Measurements from ENCODE around the gene POTEI.
"Not testable (repeated sequence)": the region's sequence is repeated elsewhere in the genome, so short reads cannot be mapped to it uniquely, and the experiment has no call there.

Gene POTEI

DNA sequence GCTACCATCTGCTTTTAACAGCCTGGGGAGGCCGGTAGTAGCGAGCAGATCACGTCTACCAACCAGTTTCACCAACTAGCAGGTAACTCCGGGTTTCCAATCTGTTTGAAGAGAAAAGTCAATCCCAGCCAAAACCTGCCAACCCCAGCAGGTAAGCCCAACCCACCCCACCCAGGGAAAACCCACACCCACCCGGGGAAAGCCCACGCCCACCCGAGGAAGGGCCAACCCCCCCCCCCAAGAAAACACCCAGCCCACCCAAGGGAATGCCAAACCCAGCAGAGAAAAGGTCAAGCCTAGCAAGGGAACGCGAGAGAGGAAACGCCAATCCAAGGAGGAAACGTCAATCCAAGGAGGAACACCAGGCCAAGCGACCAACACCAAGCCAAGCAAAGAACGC, at the start of gene POTEI:
POTEI (minus strand) TSS at position 101 of the 400 bp plus-strand sequence; CDS start at position 8, 93 bp downstream.
- not testable (repeated sequence) for DNase-seq

DNA sequence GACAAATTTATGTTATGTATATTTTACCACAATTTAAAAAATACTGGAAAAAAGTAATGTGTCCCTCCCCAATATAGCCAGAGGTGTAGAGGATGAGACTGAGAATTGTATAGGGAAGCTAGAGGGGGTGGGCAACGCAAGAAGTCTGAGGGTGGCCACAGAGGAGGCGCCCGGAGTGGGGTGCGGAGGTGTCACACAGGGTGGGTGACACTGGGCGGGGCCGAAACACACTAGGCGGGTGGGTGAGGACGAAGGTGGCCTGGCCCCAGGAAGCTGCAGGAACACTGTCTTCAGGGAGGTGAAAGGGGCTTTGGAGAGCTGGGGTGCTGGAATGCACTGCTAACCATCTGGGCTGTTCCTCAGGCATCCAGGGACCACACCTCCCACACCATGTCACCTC, 47.3 kb upstream of the POTEI start:
- DNase-seq = not testable (repeated sequence)

GRCh38 chr2:130554178-130554577, 45.0 kb upstream of the POTEI start:
- not testable (repeated sequence) for DNase-seq

DNA sequence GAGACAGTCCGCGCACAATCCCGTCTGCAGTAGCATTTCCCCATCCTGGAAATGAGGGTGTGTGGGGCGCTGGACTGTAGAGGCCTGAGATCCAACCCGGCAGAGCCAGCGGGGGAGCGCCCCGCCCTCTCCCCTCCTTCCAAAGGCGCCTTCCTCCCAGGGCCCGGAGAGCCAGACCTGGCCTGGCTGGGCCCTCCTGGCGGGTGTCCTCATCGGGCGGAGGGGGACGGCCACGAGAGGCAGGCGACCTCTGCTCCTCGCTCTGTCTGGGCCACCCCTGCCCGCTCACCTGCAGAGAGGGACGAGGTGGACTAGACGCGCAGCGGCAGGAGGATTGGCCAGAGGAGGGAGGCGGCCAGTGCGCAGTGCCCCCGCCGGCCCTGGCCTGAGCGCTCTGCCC, 40.3 kb upstream of the POTEI start:
- not testable (repeated sequence) for DNase-seq

DNA sequence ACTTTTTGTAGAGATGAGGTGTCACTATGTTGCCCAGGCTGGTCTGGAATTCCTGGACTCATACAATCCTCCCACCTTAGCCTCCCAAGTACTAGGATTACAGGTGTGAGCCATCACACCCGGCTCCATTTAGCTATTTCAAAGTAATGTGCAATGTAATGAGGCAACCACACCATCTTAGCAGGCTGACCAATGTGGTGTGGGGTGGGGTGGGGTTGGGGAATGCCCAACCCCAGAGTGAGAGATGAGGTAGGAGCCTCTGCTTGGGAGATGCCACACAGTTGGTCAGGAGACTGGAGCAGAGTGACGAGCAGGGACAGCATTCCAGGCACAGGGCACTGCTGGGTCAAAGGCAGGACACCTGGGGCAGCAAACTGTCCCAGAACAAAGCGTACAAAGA, 39.3 kb upstream of the POTEI start:
- not testable (repeated sequence) for DNase-seq

GRCh38 chr2:130544978-130545377, 35.9 kb upstream of the POTEI start:
- not testable (repeated sequence) for DNase-seq

- DNase-seq = not testable (repeated sequence)
Observed at GRCh38 chr2:130543785-130544528, 34.8 kb upstream of the POTEI start.

DNA sequence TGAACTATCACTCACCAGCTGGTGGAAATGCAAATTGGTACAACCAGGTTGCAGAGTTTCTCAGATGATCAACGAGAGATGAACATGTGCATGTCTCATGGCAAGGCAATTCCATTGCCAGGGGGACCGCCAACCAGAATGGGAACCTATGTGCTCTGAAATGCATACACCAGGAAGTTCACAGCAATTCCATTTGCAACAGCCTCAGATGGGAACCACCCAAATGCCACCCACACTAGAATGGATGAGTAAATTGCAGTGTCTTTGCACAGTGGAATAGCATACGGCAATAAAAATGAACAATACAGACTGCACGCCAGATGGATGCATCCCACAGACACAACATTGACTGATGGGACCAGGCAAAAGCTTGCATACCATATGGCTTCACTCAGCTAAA, 33.7 kb upstream of the POTEI start:
- not testable (repeated sequence) for DNase-seq

DNA sequence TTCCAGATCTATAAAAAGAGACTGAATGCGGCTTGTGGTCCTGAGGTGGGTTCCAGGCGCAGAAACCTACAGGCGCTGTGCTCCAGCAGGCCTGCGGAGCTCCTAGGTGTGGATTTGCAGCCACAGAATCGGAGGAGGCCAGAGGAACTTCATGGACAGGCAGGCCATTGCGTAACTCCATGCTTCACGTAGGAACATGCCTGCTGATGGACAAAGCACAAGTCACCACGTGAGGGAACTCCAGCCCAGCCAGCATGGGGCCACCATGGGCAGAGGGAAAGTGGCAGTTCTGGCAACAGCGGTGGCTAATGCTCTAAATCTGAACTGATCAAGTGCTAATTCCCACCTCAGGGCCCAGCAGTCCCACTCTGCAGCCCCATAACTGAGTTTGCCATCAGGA, 29.1 kb upstream of the POTEI start:
- not testable (repeated sequence) for DNase-seq

DNA sequence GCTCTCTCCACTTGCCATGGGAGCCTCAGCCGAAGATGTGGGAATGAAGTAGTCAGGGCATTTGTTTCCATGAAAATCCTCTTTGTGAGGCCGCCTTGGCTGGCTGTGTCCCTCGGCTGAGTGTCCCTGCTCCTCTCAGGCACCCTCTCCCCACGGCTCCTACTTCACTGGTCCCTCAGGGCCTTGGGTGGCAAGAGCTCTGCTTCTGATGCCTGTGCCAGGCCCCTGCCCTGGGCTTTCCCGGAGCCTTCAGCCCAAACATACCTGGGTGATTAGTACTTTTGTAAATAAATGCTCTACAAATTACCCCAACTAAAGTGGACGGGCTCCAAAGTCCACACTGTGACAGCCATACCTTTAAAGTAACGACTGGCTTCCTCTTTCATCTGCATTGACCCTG, 27.5 kb upstream of the POTEI start:
- not testable (repeated sequence) for DNase-seq

DNA sequence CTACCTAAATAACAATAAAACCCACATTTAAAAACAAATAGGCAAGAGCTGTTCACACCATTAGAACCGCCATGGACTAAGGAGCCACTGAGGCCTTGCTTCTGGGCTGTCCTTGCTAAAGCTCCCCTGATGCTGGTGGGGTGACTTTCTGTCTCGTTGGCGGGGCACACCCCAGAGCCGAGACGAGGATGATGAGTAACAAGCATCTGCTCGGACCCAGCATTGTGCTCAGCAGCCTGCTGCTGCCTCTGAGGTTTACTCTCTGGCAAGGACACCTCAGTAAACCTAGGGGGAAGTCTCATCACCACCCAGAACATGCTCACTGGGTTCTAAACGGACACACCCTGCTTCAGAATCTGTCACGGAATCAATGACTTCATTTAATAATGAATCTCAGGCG, 22.5 kb upstream of the POTEI start:
- not testable (repeated sequence) for DNase-seq

GRCh38 chr2:130531225-130531624, 22.1 kb upstream of the POTEI start:
- not testable (repeated sequence) for DNase-seq

- not testable (repeated sequence) for DNase-seq
Observed at GRCh38 chr2:130530212-130530611, 21.1 kb upstream of the POTEI start.

DNA sequence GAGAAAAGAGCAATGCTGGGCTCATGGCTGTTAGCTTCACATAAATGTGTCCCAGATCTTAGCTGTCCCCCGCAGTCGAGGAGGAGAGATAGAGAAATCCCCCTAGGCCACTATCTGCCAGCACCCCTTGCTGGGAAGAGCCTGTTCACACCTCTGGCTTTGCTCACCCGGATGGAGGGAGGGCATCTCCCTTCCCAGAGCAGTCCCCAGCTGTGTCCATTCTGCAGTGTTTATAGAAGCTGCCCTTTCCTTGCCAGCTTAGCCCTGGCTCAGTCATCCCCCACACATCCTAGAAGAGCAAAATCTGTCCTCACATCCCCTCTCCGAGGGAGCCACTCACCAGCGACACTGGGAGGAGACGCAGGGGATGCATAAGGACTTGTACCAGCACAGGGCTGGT, 20.4 kb upstream of the POTEI start:
- not testable (repeated sequence) for DNase-seq

GRCh38 chr2:130527365-130527967, 18.3 kb upstream of the POTEI start:
- not testable (repeated sequence) for DNase-seq

GRCh38 chr2:130522390-130522789, 13.3 kb upstream of the POTEI start:
- not testable (repeated sequence) for DNase-seq

DNA sequence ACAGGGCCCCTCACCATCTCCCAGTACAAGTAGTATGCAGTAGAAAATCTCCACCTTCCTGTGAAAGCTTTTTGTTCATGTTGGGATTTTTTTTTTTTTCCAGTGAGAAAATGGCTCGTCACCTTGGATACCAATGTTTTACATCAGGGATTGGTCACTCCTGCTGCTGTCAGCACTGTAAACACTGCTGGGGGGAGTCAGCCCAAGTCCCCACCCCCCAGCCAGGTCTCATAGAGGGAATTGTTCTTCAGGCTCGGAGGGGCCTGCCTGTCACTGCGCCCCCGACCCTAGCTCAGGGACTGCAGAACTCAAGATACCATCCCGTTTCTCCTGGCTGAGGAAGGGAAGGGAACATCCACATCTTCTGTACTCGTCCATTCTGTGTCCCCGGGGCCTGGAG, 11.9 kb upstream of the POTEI start, which contains the start of gene CFC1B:
CFC1B (plus strand) TSS at position 231 of the 400 bp plus-strand sequence. CDS start 263 bp downstream, outside the sequence.
- DNase-seq = not testable (repeated sequence)

GRCh38 chr2:130518516-130519106, 9.5 kb upstream of the POTEI start:
- not testable (repeated sequence) for DNase-seq

DNA sequence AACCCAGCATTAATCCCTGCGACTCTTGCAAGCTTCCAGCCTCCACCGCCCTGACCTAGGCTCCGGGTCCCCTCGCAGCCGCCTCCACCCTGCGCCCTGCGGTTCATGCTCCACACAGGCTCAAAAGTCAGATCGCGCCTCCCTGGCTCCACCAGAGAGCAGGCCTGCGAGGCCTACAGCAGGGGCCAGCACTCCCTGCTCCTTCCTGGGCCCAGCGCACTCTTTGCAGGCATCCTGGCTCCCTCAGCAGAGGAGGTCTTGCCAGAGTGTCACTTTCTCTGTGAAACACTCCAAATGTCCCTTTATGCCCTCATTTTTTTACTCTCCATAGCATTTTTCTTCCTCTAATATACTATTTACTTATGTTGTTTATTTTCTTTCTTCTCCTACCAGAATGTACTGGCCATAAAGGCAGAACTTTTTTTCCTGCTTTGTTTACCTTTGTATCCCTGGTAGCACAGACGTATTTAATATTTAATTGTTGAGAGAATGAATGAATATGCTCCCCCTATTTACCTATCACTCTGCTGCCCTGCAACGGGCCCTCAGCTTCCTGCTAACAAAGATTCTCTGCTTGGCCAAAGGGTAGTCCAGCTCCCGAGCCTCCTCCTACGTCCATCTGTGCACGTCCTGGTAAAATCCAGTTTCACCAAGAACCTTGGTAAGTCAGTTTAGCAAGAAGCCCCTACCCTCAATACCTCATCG, 2.8 kb upstream of the POTEI start:
- not testable (repeated sequence) for DNase-seq

DNA sequence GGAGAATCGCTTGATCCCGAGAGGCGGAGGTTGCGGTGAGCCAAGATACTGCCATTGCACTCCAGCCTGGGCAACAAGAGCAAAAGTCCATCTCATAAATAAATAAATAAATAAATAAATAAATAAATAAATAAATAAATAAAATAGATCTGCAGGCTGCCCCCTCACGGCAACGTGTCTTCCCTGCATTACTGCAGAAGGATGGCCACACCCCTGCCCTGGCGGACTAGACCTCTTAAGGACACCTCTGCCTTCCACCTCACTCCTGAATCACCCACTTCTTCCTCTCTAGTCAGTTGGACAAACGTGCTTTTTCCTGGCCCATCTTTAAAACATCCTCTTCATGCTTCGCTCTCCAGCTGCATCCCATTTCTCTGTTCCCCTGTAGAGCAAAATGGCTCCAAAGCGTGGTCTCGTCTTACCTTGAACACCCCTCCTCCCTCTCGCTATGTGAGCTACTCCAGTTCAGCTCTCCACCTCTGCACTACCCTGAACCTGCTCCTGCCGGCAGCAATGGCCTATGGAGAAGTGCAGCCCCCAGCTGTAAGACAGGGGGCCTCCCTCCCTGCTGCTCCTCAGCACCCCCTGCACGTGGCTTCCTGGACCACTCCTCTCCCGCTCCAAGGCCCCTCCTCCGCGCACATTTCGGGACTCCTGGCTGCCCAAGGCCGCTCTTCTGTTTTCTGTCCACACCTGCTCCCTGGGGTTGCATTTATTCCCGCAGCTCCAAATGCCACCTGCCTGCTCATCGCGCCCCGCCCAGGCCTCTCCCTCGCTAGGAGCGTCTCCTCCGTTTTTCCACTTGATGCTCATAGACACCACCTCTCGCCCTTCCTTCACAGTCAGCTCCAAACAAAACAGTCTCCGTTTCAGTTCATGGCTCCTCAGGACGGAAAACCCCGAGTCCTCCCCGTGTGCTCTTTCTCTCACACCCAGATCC, 1.9 kb upstream of the POTEI start:
- DNase-seq = not testable (repeated sequence)

DNA sequence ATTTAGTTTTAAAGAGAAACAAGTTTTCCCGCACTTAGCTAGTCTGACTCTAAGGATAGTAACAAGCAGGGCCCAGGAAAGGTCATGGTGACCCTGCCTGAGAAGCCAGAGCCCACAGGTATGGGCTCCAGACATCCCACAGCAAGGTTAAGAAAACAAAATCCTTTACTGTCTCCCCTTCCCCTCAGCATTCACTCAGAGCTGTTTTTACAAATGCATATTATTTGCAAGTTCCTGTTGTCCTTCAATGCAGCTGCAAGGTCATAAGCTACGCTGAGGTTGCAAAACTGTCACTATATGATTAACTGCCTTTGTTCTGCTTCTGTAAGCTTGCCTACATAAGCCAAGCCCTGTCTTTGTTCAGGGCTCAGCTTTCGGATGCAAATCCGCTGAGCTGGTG, 18.1 kb downstream of the POTEI start:
- DNase-seq = not testable (repeated sequence)

GRCh38 chr2:130455413-130455812, 53.7 kb downstream of the POTEI start:
- DNase-seq = not testable (repeated sequence)

Data from stimulated activated CD4-positive, alpha-beta T cell treated with anti-CD3 and anti-CD28 coated beads, Interleukin-2, amount 100 ng/mL, for 24 hours (primary cell).